Gastrocnemius medialis (tissue), 4 donors: ENCODE data around the gene TAS1R3. TPM values are rescaled to one million over a fixed set of nuclear protein-coding genes. Genes with fewer than 3 reads are reported as not detected.

Experiments
- ATAC-seq, 2 donors: fragments of 150-250 bp; one replicate each; pipeline ENCODE4 v1.9.1; 2016
- DNase-seq, 2 donors: peaks; one replicate each; pipeline ENCODE4 v3.0.0-alpha.2; 2019
- H3K27ac ChIP-seq, 4 donors: fragments of 200-600 bp; sonication (generic); 1 replicate in 1 of 4; 2 replicates in 3 of 4; pipeline ENCODE4 v1.5.1; 2016 to 2018; ENCODE audit warnings: mild to moderate bottlenecking in 2 of 4, moderate library complexity in 1 of 4
- H3K27me3 ChIP-seq, 3 donors: fragments of 200-600 bp; sonication (generic) in 2 of 3; 1 replicate in 1 of 3; 2 replicates in 2 of 3; pipeline versions ENCODE4 v1.5.1 to v1.6.0; 2016 to 2019; ENCODE audit warnings: mild to moderate bottlenecking in 1 of 3, moderate library complexity in 1 of 3
- H3K36me3 ChIP-seq, 2 donors: fragments of 200-600 bp; sonication (generic) in 1 of 2; one replicate each; pipeline ENCODE4 v1.5.1; 2017 to 2018
- H3K4me1 ChIP-seq, 2 donors: fragments of 200-600 bp; sonication (generic) in 1 of 2; one replicate each; pipeline ENCODE4 v1.5.1; 2016 to 2017; ENCODE audit warnings: mild to moderate bottlenecking in 2 of 2
- H3K4me3 ChIP-seq, 4 donors: fragments of 200-600 bp; sonication (generic) in 3 of 4; 1 replicate in 1 of 4; 2 replicates in 3 of 4; pipeline ENCODE4 v1.5.1; 2016 to 2019; ENCODE audit warnings: mild to moderate bottlenecking in 2 of 4
- H3K9me3 ChIP-seq, 3 donors: fragments of 200-600 bp; sonication (generic) in 2 of 3; 1 replicate in 1 of 3; 2 replicates in 2 of 3; pipeline ENCODE4 v1.5.1; 2016 to 2019
- POLR2A ChIP-seq, 2 donors: fragments of 450-650 bp; IDR thresholded peaks; one replicate each; pipeline ENCODE4 v1.6.1; 2017; ENCODE audit warnings: antibody characterized with exemption in 2 of 2, mild to moderate bottlenecking in 2 of 2, moderate library complexity in 2 of 2
- in situ Hi-C, 4 donors: fragments of 200-750 bp; cut with MboI; loops; one replicate each; pipeline versions ENCODE4 v1.15.0 to v1.8.0; 2017; ENCODE audit warnings: low sequenced_read_pairs in 4 of 4
- intact Hi-C: fragments of 100-400 bp; cut with DNase I; formaldehyde crosslinking; loops from one replicate; pipeline ENCODE4 v1.15.1; 2023; ENCODE audit warnings: low total_unique reads
- total RNA-seq, 4 donors: library from RNA; depleted of rRNA; stranded (reverse); fragments of >200 nt; gene quantifications; one replicate each; pipeline versions ENCODE4 v1.1.0 to v1.2.3, GENCODE V29; 2016
- TF ChIP-seq, protein P1 (sequence below), 5 experiments: fragments of 450-650 bp in 3 of 5; fragments of 200-600 bp in 2 of 5; sonication (generic) in 2 of 5; IDR thresholded peaks in 4 of 5; conservative IDR thresholded peaks in 1 of 5; 1 replicate in 4 of 5; 2 replicates in 1 of 5; pipeline ENCODE4 v1.5.1; 2016 to 2019; ENCODE audit warnings: antibody characterized with exemption in 5 of 5, mild to moderate bottlenecking in 3 of 5, moderate library complexity in 3 of 5

Gene TAS1R3
- total RNA-seq, 4 donors from 2014 or later = 0.20 to 0.44 TPM; not detected in 2

DNA sequence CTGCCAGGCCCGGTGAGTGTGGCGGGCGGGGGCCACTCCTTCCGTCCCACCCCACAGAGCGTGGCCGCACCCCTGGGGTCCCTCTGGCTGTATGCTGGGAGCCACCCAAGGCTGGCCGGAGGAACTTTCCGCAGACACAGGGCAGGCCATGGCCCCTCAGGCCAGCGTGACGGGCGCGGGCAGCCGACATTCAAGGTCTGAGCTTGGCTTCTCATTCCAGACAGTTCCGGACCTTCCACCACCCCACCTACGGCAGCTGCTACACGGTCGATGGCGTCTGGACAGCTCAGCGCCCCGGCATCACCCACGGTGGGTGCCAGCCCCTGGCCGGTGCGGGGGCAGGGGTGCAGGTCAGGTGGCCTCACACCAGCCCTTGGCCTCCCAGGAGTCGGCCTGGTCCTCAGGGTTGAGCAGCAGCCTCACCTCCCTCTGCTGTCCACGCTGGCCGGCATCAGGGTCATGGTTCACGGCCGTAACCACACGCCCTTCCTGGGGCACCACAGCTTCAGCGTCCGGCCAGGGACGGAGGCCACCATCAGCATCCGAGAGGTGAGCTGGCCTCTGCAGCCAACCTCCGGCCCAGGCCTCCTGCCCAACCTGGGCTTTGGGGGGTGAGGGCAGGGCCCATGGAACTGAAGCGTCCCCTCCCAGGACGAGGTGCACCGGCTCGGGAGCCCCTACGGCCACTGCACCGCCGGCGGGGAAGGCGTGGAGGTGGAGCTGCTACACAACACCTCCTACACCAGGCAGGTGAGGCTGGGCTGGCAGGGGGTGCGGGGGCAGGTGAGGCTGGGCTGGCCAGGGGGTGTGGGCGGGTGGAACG, 43.6 kb upstream of the TAS1R3 start:
- H3K4me1 ChIP-seq = no peaks in the 10 kb centered on the region
- H3K36me3 ChIP-seq = no peaks in the 10 kb centered on the region
- H3K9me3 ChIP-seq = no peaks in the 10 kb centered on the region
- TF ChIP-seq POLR2A (IDR thresholded peaks at IDR 0.05) = no peak
- TF ChIP-seq, protein P1, sequence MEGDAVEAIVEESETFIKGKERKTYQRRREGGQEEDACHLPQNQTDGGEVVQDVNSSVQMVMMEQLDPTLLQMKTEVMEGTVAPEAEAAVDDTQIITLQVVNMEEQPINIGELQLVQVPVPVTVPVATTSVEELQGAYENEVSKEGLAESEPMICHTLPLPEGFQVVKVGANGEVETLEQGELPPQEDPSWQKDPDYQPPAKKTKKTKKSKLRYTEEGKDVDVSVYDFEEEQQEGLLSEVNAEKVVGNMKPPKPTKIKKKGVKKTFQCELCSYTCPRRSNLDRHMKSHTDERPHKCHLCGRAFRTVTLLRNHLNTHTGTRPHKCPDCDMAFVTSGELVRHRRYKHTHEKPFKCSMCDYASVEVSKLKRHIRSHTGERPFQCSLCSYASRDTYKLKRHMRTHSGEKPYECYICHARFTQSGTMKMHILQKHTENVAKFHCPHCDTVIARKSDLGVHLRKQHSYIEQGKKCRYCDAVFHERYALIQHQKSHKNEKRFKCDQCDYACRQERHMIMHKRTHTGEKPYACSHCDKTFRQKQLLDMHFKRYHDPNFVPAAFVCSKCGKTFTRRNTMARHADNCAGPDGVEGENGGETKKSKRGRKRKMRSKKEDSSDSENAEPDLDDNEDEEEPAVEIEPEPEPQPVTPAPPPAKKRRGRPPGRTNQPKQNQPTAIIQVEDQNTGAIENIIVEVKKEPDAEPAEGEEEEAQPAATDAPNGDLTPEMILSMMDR (IDR thresholded peaks at IDR 0.05 in 4 of 5, conservative IDR thresholded peaks at IDR 0.05 in 1 of 5) = no peak
- H3K27me3 ChIP-seq = peaks cover 15 to 34% (median 24%) of the 10 kb centered on the region in 3 donors
- DNase-seq (no peak), ATAC-seq (no peak)
- in situ Hi-C loops = no loop called here
- intact Hi-C loops = no loop called here
- H3K4me3 ChIP-seq = no peak overlapping the region
- H3K27ac ChIP-seq = no peak overlapping the region

DNA sequence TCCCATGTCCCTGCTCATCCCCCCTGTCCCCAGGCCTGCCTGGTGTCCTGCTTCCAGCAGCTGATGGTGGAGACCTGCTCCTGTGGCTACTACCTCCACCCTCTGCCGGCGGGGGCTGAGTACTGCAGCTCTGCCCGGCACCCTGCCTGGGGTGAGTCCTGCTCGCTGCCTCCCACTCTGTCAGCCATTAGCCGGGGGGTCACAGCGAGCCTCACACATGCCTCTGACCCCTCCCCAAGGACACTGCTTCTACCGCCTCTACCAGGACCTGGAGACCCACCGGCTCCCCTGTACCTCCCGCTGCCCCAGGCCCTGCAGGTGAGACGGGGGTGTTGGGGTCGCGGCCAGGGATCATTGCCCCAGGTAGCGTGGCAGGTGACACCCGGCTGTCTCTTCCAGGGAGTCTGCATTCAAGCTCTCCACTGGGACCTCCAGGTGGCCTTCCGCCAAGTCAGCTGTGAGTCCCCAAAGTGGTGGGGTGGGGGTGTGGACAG, 40.8 kb upstream of the TAS1R3 start:
- DNase-seq (no peak), ATAC-seq (peak in 1 of 2 donors; percentile 44)
- Histone ChIP-seq H3K9me3 (no peaks in the 10 kb centered on the region), H3K27me3 (peaks cover 15 to 26% (median 24%) of the 10 kb centered on the region in 3 donors), H3K27ac (no peak overlapping the region), H3K4me3 (no peak overlapping the region), H3K4me1 (no peaks in the 10 kb centered on the region), H3K36me3 (peaks cover 0 to 2% of the 10 kb centered on the region in 2 donors)
- no peak for TF ChIP-seq POLR2A (IDR thresholded peaks at IDR 0.05)
- TF ChIP-seq, protein P1 (IDR thresholded peaks at IDR 0.05 in 4 of 5, conservative IDR thresholded peaks at IDR 0.05 in 1 of 5) = peak; percentile 10 to 72 (median 60)
- intact Hi-C loops (loop anchor here (2.0 to 5.0 kb wide), 2 partner anchors 167 to 258 kb away; no protein-coding TSS in a partner anchor), in situ Hi-C loops (no loop called here)

DNA sequence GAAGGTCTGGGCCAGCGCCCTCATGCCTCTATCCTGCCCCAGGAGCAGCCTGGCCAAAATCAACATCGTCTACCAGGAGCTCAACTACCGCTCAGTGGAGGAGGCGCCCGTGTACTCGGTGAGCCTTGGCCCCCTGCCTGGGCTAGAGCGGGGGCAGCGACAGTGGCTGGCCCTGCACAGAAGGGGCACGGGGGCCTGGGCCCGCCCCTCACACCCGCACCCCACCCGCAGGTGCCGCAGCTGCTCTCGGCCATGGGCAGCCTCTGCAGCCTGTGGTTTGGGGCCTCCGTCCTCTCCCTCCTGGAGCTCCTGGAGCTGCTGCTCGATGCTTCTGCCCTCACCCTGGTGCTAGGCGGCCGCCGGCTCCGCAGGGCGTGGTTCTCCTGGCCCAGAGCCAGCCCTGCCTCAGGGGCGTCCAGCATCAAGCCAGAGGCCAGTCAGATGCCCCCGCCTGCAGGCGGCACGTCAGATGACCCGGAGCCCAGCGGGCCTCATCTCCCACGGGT, 40.0 kb upstream of the TAS1R3 start:
- H3K27ac ChIP-seq = no peak overlapping the region
- TF ChIP-seq POLR2A (IDR thresholded peaks at IDR 0.05) = no peak
- TF ChIP-seq, protein P1 (IDR thresholded peaks at IDR 0.05 in 4 of 5, conservative IDR thresholded peaks at IDR 0.05 in 1 of 5) = no peak
- ATAC-seq (no peak), DNase-seq (no peak)
- H3K27me3 ChIP-seq = peaks cover 10 to 18% (median 16%) of the 10 kb centered on the region in 3 donors
- no peaks in the 10 kb centered on the region for H3K9me3 ChIP-seq
- intact Hi-C loops (loop anchor here (2.0 to 5.0 kb wide), 2 partner anchors 168 to 259 kb away; no protein-coding TSS in a partner anchor), in situ Hi-C loops (no loop called here)
- H3K4me3 ChIP-seq = no peak overlapping the region
- no peaks in the 10 kb centered on the region for H3K4me1 ChIP-seq
- H3K36me3 ChIP-seq = peaks cover 0 to 8% of the 10 kb centered on the region in 2 donors

DNA sequence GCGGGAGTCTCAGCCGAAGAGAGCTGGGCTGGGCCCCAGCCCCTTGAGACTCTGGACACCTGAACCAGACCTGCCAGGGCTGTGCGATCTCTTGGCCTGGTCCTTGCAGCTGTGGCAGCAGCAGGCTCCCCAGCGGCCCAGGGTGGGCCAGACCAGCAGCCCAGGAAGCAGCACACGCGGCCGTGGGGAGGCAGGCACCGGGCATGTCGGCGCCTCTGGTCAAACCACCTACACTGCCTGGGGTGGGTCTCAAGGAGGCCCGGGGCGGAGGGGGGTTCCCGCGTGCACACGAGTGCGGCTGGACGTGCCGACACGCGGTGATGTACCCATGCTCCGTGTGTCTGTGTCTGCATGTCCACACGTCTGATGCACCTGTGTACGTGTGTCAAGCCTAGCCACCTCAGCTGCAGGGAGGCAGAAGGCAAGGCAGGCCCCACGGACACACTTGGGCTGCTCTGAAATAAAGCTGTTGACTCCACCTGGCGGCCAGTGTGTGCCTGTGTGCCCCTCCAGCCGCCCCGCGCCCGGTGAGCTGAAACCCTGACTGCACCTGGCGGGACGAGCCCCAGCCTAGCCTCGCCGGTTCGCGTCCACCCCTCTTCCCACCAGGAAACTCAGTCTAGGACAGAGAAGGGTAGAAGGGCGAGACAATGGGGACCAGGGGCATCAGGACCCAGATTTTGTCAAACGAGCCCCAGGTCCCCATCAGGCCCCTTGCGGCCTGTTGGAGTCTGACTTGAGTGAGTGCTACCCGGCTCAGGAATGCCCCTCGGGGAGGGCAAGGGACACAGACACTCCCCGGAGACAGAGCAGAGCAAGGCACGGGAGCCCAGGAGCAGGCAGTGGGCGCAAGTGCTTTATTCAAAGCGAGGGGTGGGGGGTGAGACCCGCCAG, 39.3 kb upstream of the TAS1R3 start:
- Histone ChIP-seq H3K4me3 (no peak overlapping the region), H3K27me3 (peaks cover 3 to 11% (median 8%) of the 10 kb centered on the region in 3 donors), H3K4me1 (no peaks in the 10 kb centered on the region), H3K27ac (no peak overlapping the region), H3K9me3 (no peaks in the 10 kb centered on the region), H3K36me3 (peaks cover 0 to 8% of the 10 kb centered on the region in 2 donors)
- intact Hi-C loops = loop anchor here (2.0 to 5.0 kb wide), 2 partner anchors 169 to 259 kb away; no protein-coding TSS in a partner anchor
- no peak for TF ChIP-seq POLR2A (IDR thresholded peaks at IDR 0.05)
- TF ChIP-seq, protein P1 (IDR thresholded peaks at IDR 0.05 in 4 of 5, conservative IDR thresholded peaks at IDR 0.05 in 1 of 5) = peak; percentile 26 to 68 (median 63)
- ATAC-seq (peak; percentile 48 to 79), DNase-seq (peak in 1 of 2 donors; percentile 54)
- in situ Hi-C loops = no loop called here
